Colonic mucosa (tissue), 4 donors: ENCODE measurements around the gene CLDND1. TPM values are rescaled to one million over a fixed set of nuclear protein-coding genes. Genes with fewer than 3 reads are reported as not detected.
A peak's percentile ranks its signal among the peaks of the same experiment; 100 is the strongest.

ENCODE experiments used
- DNase-seq: peaks from one replicate; pipeline ENCODE4 v3.0.0-alpha.2; 2020
- H3K27ac ChIP-seq: fragments of 200-600 bp; one replicate; pipeline ENCODE4 v1.8.0; 2021
- H3K27me3 ChIP-seq: fragments of 200-600 bp; one replicate; pipeline ENCODE4 v1.8.0; 2021
- H3K36me3 ChIP-seq: fragments of 200-600 bp; one replicate; pipeline ENCODE4 v1.8.0; 2021
- H3K4me1 ChIP-seq: fragments of 200-600 bp; one replicate; pipeline ENCODE4 v1.8.0; 2021; ENCODE audit warnings: mild to moderate bottlenecking
- H3K4me3 ChIP-seq: fragments of 200-600 bp; one replicate; pipeline ENCODE4 v1.8.0; 2021
- H3K9ac ChIP-seq, 2 donors: one replicate each; pipeline ENCODE4 v1.7.0; 2013; ENCODE audit warnings: control low read depth in 2 of 2, low read depth in 2 of 2, low read length in 2 of 2
- H3K9me3 ChIP-seq: fragments of 200-600 bp; one replicate; pipeline ENCODE4 v1.8.0; 2021
- intact Hi-C: fragments of 100-400 bp; cut with DNase I; formaldehyde crosslinking; loops from one replicate; pipeline ENCODE4 v1.14.1; 2022
- total RNA-seq, 2 donors: library from RNA; stranded (reverse); fragmentation: NEBNext Ultra II Directional in 1 of 2; extraction: Animal tissue kit (Norgen Biotek cat#: 25700) in 1 of 2; gene quantifications; one replicate each; pipeline ENCODE4 v1.2.1, GENCODE V29; 2021
- TF ChIP-seq, protein P1 (sequence below): fragments of 200-600 bp; IDR thresholded peaks from one replicate; pipeline ENCODE4 v1.8.0; 2022; ENCODE audit warnings: antibody characterized with exemption, mild to moderate bottlenecking
- donor health status: healthy.
- donor health status: DM: no; HTN: no; CAD: no.
- donor health status: DM: no; HTN: no; CAD: no.

CLDND1 gene
- total RNA-seq, 2 donors from 2014 or later: 42.3 to 97.8 TPM

DNA sequence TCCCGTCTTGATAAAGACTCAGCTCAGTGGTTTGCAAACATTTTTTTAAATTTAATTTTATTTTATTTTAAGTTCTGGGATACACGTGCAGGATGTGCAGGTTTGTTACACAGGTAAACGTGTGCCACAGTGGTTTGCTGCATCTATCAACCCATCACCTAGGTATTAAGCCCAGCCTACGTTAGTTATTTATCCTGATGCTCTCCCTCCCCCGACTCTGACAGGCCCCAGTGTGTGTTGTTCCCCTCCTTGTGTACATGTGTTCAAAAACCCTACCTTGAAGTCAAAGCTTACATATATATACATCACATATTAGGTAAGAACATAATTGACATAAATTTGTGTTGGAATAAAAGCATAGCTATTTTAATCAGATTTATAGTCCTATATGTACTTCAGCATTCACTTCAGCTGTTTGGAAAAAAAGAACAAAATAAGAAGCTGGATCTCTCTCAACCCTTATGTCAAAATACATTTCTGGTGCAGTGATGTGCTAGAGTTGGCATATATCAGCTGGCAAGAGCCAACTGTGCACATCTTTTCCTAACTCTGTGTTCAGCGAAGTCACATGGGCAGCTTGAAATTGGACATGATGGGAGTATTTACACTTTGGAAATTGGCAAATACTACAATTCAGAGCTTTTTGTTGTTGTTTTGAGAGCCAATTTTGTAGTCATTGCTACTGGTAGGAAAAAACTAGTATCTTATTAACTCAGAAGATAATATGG, 35.6 kb upstream of the CLDND1 start:
- Histone ChIP-seq H3K36me3 (no peaks in the 10 kb centered on the region), H3K4me1 (no peaks in the 10 kb centered on the region), H3K27ac (peak overlapping the region; percentile 46), H3K9me3 (no peaks in the 10 kb centered on the region), H3K27me3 (no peaks in the 10 kb centered on the region), H3K9ac (no peak overlapping the region), H3K4me3 (no peak overlapping the region)
- TF ChIP-seq, protein P1, sequence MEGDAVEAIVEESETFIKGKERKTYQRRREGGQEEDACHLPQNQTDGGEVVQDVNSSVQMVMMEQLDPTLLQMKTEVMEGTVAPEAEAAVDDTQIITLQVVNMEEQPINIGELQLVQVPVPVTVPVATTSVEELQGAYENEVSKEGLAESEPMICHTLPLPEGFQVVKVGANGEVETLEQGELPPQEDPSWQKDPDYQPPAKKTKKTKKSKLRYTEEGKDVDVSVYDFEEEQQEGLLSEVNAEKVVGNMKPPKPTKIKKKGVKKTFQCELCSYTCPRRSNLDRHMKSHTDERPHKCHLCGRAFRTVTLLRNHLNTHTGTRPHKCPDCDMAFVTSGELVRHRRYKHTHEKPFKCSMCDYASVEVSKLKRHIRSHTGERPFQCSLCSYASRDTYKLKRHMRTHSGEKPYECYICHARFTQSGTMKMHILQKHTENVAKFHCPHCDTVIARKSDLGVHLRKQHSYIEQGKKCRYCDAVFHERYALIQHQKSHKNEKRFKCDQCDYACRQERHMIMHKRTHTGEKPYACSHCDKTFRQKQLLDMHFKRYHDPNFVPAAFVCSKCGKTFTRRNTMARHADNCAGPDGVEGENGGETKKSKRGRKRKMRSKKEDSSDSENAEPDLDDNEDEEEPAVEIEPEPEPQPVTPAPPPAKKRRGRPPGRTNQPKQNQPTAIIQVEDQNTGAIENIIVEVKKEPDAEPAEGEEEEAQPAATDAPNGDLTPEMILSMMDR: no peak
- intact Hi-C loops: no loop called here
- DNase-seq: no peak

DNA sequence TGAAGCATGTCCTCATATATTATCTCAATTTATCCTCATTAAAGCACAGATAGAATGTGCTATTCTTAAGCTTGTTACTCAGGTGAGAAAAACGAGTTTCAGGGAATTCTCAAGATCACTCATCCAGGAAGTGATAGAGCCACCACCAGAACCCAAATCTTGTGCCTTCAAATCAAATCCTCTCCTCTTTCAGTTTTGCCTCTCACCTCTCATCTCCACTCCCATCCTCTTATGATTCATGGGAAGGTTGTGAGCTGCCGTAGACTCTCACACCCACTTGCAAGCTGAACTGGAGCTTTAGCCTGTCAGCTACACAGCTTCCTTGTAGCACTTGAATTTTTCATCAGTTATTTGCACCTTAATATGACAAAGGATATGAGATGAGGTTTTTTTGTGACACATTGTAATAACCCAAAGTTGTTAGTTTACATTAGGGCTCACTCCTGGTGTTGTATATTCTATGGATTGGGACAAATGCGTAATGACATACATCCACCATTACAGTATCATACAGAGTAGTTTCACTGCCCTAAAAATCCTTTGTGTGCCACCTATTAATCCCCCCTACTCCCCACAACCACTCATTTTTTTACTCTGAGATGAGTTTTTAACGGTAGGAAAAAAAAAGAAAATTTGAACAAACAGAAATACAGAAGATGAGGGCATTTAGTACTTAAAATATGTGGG, 34.8 kb upstream of the CLDND1 start:
- Histone ChIP-seq H3K9ac (no peak overlapping the region), H3K36me3 (no peaks in the 10 kb centered on the region), H3K27ac (peak overlapping the region; percentile 46), H3K27me3 (no peaks in the 10 kb centered on the region), H3K4me1 (no peaks in the 10 kb centered on the region), H3K9me3 (no peaks in the 10 kb centered on the region), H3K4me3 (no peak overlapping the region)
- intact Hi-C loops: no loop called here
- TF ChIP-seq, protein P1: no peak
- no peak for DNase-seq

DNA sequence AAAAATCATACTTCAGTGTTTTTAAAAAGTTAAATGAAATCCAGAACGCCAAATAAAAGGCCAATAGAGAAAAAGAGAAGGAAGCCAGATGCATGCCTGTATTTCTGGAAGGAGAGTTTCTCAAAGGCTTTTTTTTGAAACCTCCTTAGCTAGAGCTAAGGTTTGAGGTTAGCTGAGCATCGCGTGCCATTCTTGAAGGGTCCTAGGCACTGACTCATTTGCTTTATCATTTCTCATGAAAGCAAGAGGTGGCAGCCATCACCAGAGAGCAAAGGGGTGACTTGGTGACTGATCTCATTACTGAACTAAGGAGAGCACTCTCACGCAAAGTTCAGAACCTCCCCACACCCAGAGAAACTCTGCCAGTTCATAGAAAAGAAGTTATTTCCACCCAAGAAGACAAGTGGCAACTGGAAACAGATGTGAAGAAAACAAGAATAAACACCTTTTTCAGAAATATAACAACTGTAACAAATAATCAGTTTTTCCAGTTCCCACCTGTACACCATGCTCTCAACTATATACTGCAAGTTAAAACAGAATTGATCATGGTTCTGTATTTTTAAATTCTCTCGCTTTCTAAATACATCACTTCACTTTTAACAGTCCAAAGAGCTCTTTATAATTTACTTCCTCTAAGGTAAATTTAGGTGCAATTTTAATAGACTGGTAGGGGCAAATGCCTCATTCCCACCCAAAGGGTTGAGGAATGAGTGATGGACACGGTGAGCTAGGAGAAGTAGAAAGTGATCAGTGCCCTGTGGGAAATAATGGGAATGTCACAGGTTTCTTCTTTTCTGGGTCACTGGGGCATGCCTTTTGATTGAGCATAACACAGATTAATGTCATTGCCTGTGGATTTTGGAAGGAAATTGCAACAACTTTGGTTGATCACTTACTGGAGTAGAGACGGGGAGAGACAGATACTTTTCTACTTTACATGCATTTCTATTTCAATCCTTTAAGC, 33.7 kb upstream of the CLDND1 start:
- no peak for DNase-seq
- Histone ChIP-seq H3K9me3 (no peaks in the 10 kb centered on the region), H3K27me3 (no peaks in the 10 kb centered on the region), H3K36me3 (no peaks in the 10 kb centered on the region), H3K4me3 (no peak overlapping the region), H3K9ac (no peak overlapping the region), H3K27ac (peak overlapping the region; percentile 46), H3K4me1 (no peaks in the 10 kb centered on the region)
- intact Hi-C loops: no loop called here
- TF ChIP-seq, protein P1: no peak

DNA sequence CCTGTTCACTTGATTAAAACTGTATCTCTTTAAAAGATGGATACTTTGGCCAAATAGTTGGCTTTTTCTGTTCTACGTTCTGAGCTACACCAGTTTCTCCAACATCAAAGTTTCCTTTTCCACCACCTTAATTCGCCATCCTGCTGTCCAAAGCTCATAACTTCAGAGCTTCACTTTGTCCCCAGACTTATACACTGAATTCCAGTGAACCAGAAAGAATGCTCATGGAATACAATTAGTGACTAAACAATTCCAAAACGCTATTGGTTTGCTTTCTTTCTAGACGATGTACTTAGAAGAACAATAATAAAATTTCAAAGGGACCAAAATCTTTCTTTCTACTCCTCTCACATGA, 32.3 kb upstream of the CLDND1 start:
- Histone ChIP-seq H3K4me1 (no peaks in the 10 kb centered on the region), H3K27me3 (no peaks in the 10 kb centered on the region), H3K9ac (no peak overlapping the region), H3K9me3 (no peaks in the 10 kb centered on the region), H3K4me3 (no peak overlapping the region), H3K27ac (no peak overlapping the region), H3K36me3 (no peaks in the 10 kb centered on the region)
- intact Hi-C loops: no loop called here
- TF ChIP-seq, protein P1: no peak
- DNase-seq: no peak

DNA sequence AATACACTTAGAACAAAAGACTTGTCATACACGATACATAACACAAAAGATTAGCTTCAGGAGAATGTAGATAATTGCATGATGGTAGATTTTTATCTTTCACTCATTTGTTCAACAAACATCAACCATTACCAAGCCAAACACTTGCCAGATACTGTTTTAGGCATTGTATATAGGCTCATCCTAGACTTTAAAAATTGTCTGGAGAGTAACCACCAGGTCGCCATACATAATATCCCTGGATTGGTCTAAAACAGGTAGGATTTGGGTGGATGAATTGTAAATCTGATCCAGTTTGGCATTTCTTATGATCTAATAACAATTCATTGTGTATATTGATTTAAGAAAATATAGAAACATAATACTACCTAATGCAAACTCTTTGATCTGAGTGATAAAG, 31.9 kb upstream of the CLDND1 start:
- intact Hi-C loops: no loop called here
- H3K36me3 ChIP-seq: no peaks in the 10 kb centered on the region
- DNase-seq: no peak
- no peak overlapping the region for H3K4me3 ChIP-seq
- no peak overlapping the region for H3K9ac ChIP-seq
- H3K9me3 ChIP-seq: no peaks in the 10 kb centered on the region
- no peaks in the 10 kb centered on the region for H3K4me1 ChIP-seq
- H3K27ac ChIP-seq: no peak overlapping the region
- TF ChIP-seq, protein P1: no peak
- H3K27me3 ChIP-seq: no peaks in the 10 kb centered on the region
